Trophoblast cell (in vitro differentiated cells and primary cell): ENCODE data around the gene BRD3.

ENCODE experiments used
- DNase-seq, 2 donors: peaks; one replicate each; pipeline ENCODE4 v3.0.0-alpha.2; 2016
- H2AFZ ChIP-seq: 2 replicates; pipeline ENCODE4 v1.6.1; 2013; ENCODE audit warnings: low read length, moderate library complexity, mild to moderate bottlenecking; ENCODE audit not compliant: insufficient read depth, poor library complexity
- H2AK5ac ChIP-seq: 2 replicates; pipeline ENCODE4 v1.6.1; 2013; ENCODE audit warnings: mild to moderate bottlenecking, low read length
- H2BK120ac ChIP-seq: 2 replicates; pipeline ENCODE4 v1.6.1; 2013; ENCODE audit warnings: low read length, mild to moderate bottlenecking, moderate library complexity; ENCODE audit not compliant: insufficient read depth, poor library complexity
- H2BK12ac ChIP-seq: 2 replicates; pipeline ENCODE4 v1.6.1; 2013; ENCODE audit warnings: mild to moderate bottlenecking, low read length, moderate library complexity
- H2BK5ac ChIP-seq: 2 replicates; pipeline ENCODE4 v1.6.1; 2013; ENCODE audit warnings: low read length, low read depth, moderate library complexity, mild to moderate bottlenecking; ENCODE audit not compliant: poor library complexity
- H3K14ac ChIP-seq: 2 replicates; pipeline ENCODE4 v1.6.1; 2013; ENCODE audit warnings: mild to moderate bottlenecking, low read length
- H3K18ac ChIP-seq: 2 replicates; pipeline ENCODE4 v1.6.1; 2013; ENCODE audit warnings: mild to moderate bottlenecking, low read length
- H3K23ac ChIP-seq: 2 replicates; pipeline ENCODE4 v1.6.1; 2013; ENCODE audit warnings: low read length
- H3K27ac ChIP-seq: 2 replicates; pipeline ENCODE4 v1.5.1; 2013; ENCODE audit warnings: low read depth, mild to moderate bottlenecking, inconsistent platforms, low read length, moderate library complexity
- H3K27me3 ChIP-seq: 2 replicates; pipeline ENCODE4 v1.6.1; 2013; ENCODE audit warnings: inconsistent platforms, mild to moderate bottlenecking, low read length, moderate library complexity; ENCODE audit not compliant: insufficient read depth
- H3K36me3 ChIP-seq, 2 experiments: 1 replicate in 1 of 2; 2 replicates in 1 of 2; pipeline ENCODE4 v1.6.1; 2013; ENCODE audit warnings: low read length in 2 of 2, mild to moderate bottlenecking in 2 of 2, moderate library complexity in 1 of 2; ENCODE audit not compliant: insufficient read depth in 2 of 2, control insufficient read depth in 1 of 2
- H3K4ac ChIP-seq: 2 replicates; pipeline ENCODE4 v1.6.1; 2013; ENCODE audit warnings: low read depth, mild to moderate bottlenecking, low read length, moderate library complexity
- H3K4me1 ChIP-seq, 2 experiments: 1 replicate in 1 of 2; 2 replicates in 1 of 2; pipeline ENCODE4 v1.6.1; 2013; ENCODE audit warnings: low read length in 2 of 2, mild to moderate bottlenecking in 2 of 2, moderate library complexity in 1 of 2; ENCODE audit not compliant: insufficient read depth in 2 of 2, control insufficient read depth in 1 of 2
- H3K4me2 ChIP-seq: 2 replicates; pipeline ENCODE4 v1.6.1; 2013; ENCODE audit warnings: inconsistent platforms, mild to moderate bottlenecking, low read length, moderate library complexity
- H3K4me3 ChIP-seq: 2 replicates; pipeline ENCODE4 v1.5.1; 2013; ENCODE audit warnings: mild to moderate bottlenecking, low read depth, low read length, inconsistent platforms
- H3K79me1 ChIP-seq: one replicate; pipeline ENCODE4 v1.6.1; 2013; ENCODE audit warnings: low read length
- H3K79me2 ChIP-seq: 2 replicates; pipeline ENCODE4 v1.6.1; 2013; ENCODE audit warnings: low read length, mild to moderate bottlenecking; ENCODE audit not compliant: control insufficient read depth, insufficient read depth, poor library complexity
- H3K9ac ChIP-seq: 2 replicates; pipeline ENCODE4 v1.6.1; 2013; ENCODE audit warnings: mild to moderate bottlenecking, low read length
- H3K9me3 ChIP-seq: 2 replicates; pipeline ENCODE4 v1.6.1; 2013; ENCODE audit warnings: low read depth, mild to moderate bottlenecking, control low read depth, inconsistent platforms, low read length; ENCODE audit not compliant: insufficient read depth
- H4K12ac ChIP-seq: 2 replicates; pipeline ENCODE4 v1.6.1; 2013; ENCODE audit warnings: low read depth, mild to moderate bottlenecking, low read length, moderate library complexity
- H4K8ac ChIP-seq: 2 replicates; pipeline ENCODE4 v1.6.1; 2013; ENCODE audit warnings: low read depth, mild to moderate bottlenecking, low read length, moderate library complexity
- H4K91ac ChIP-seq: one replicate; pipeline ENCODE4 v1.6.1; 2013; ENCODE audit warnings: low read depth, mild to moderate bottlenecking, low read length, moderate library complexity
- WGBS: extraction: QIAGEN DNeasy Blood & Tissue Kit; methylation state at CpG from one replicate; pipeline ENCODE4 v1.1.7; 2013; ENCODE audit warnings: missing lambda C conversion rate; ENCODE audit not compliant: insufficient read length, insufficient coverage; ENCODE audit errors: extremely low coverage; 5-methylcytosine and 5-hydroxymethylcytosine counted together

Gene BRD3

GRCh38 chr9:134052941-134053340, 14.9 kb downstream of the BRD3 start:
- Histone ChIP-seq H4K8ac (no peak overlapping the region), H3K18ac (no peak overlapping the region), H3K9me3 (peaks cover 1% of the 10 kb centered on the region), H3K79me1 (no peaks in the 10 kb centered on the region), H2AK5ac (no peak overlapping the region), H3K4me1 (peaks cover 26 to 29% of the 10 kb centered on the region in 2 experiments), H3K14ac (no peak overlapping the region), H2BK12ac (no peak overlapping the region), H3K4ac (no peak overlapping the region), H2BK120ac (no peak overlapping the region), H2AFZ (no peak overlapping the region), H3K4me2 (no peak overlapping the region), H4K91ac (no peak overlapping the region), H4K12ac (no peak overlapping the region), H3K23ac (no peak overlapping the region), H3K27me3 (no peaks in the 10 kb centered on the region), H2BK5ac (no peak overlapping the region), H3K36me3 (peaks cover 50 to 56% of the 10 kb centered on the region in 2 experiments), H3K27ac (no peak overlapping the region), H3K79me2 (peaks cover 6% of the 10 kb centered on the region), H3K4me3 (no peak overlapping the region), H3K9ac (no peak overlapping the region)
- DNase-seq, result no peak
- no CpG with 5 or more reads among the region's 16 CpGs for WGBS

DNA sequence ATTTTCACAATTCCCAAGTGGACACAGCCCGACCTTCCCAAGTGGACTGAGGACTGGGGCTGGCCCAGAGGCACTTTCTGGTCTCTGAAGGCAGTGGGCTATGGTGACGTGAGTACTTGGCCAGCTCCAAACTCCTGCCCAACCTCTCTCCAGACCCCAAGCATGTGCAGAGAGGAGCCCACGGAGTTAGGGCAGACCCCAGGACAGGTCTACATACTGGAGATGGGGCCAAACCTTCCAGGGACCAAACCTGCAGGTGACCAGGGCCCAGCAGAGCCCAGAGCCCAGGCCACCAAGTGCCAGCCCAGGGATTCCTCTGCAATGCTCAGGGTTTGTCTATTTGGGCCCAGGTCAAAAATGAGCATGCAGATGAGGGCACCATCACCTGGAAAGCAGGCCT, 15.3 kb downstream of the BRD3 start:
- peaks cover 24 to 28% of the 10 kb centered on the region in 2 experiments for H3K4me1 ChIP-seq
- H2BK120ac ChIP-seq, result no peak overlapping the region
- no peak overlapping the region for H4K12ac ChIP-seq
- H3K36me3 ChIP-seq, result peaks cover 54 to 60% of the 10 kb centered on the region in 2 experiments
- no peak overlapping the region for H4K91ac ChIP-seq
- no peak overlapping the region for H2AK5ac ChIP-seq
- no peak for DNase-seq
- no peak overlapping the region for H3K14ac ChIP-seq
- no peak overlapping the region for H3K4me3 ChIP-seq
- WGBS, result no CpG with 5 or more reads among the region's 3 CpGs
- H3K27me3 ChIP-seq, result no peaks in the 10 kb centered on the region
- H3K4me2 ChIP-seq, result no peak overlapping the region
- no peak overlapping the region for H3K18ac ChIP-seq
- H4K8ac ChIP-seq, result no peak overlapping the region
- no peak overlapping the region for H2BK12ac ChIP-seq
- H3K27ac ChIP-seq, result no peak overlapping the region
- H3K4ac ChIP-seq, result no peak overlapping the region
- H3K79me1 ChIP-seq, result no peaks in the 10 kb centered on the region
- H3K79me2 ChIP-seq, result peaks cover 6% of the 10 kb centered on the region
- peaks cover 2% of the 10 kb centered on the region for H3K9me3 ChIP-seq
- no peak overlapping the region for H3K23ac ChIP-seq
- H3K9ac ChIP-seq, result no peak overlapping the region
- no peak overlapping the region for H2AFZ ChIP-seq
- H2BK5ac ChIP-seq, result no peak overlapping the region

DNA sequence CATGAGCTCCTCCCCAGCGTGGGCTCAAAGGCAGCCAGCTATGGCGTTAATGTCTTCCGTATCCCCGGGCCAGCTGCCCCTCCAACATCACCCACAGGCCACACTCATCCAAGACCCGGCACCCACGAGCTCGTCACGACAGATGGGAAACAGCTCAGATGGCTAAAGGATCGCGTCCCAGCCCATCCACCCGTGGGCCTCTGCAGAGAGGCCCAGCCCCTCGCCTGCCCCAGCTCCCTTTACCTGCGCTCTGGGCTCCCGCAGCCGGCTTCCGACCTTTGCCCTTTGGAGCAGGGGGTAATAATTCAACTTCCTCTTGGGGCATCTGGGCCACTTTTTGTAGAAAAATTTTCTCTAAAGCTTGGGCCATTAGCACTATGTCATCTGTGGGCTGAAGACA, 16.5 kb downstream of the BRD3 start:
- Histone ChIP-seq H2BK12ac (no peak overlapping the region), H3K9ac (no peak overlapping the region), H3K9me3 (peaks cover 2% of the 10 kb centered on the region), H3K4me3 (no peak overlapping the region), H2BK120ac (no peak overlapping the region), H3K27ac (no peak overlapping the region), H3K79me1 (no peaks in the 10 kb centered on the region), H3K4me1 (peaks cover 12 to 16% of the 10 kb centered on the region in 2 experiments), H2BK5ac (no peak overlapping the region), H4K91ac (no peak overlapping the region), H3K23ac (no peak overlapping the region), H2AFZ (no peak overlapping the region), H4K12ac (no peak overlapping the region), H3K79me2 (peaks cover 6% of the 10 kb centered on the region), H3K14ac (no peak overlapping the region), H3K27me3 (no peaks in the 10 kb centered on the region), H4K8ac (no peak overlapping the region), H3K4me2 (no peak overlapping the region), H3K36me3 (peaks cover 65 to 71% of the 10 kb centered on the region in 2 experiments), H2AK5ac (no peak overlapping the region), H3K18ac (no peak overlapping the region), H3K4ac (no peak overlapping the region)
- no peak for DNase-seq
- no CpG with 5 or more reads among the region's 16 CpGs for WGBS

- Histone ChIP-seq H4K91ac (no peak overlapping the region), H2BK5ac (no peak overlapping the region), H2AK5ac (no peak overlapping the region), H3K4me1 (peaks cover 6 to 10% of the 10 kb centered on the region in 2 experiments), H4K8ac (no peak overlapping the region), H2BK12ac (no peak overlapping the region), H3K9ac (no peak overlapping the region), H3K14ac (no peak overlapping the region), H4K12ac (no peak overlapping the region), H3K18ac (no peak overlapping the region), H3K23ac (no peak overlapping the region), H3K9me3 (peaks cover 5% of the 10 kb centered on the region), H2AFZ (no peak overlapping the region), H3K4me3 (no peak overlapping the region), H3K79me2 (peaks cover 6% of the 10 kb centered on the region), H3K36me3 (peaks cover 71 to 77% of the 10 kb centered on the region in 2 experiments), H3K27ac (no peak overlapping the region), H2BK120ac (no peak overlapping the region), H3K79me1 (no peaks in the 10 kb centered on the region), H3K4ac (no peak overlapping the region), H3K27me3 (no peaks in the 10 kb centered on the region), H3K4me2 (no peak overlapping the region)
- no peak for DNase-seq
- no CpG with 5 or more reads among the region's 14 CpGs for WGBS
Observed at GRCh38 chr9:134050726-134051125, 17.1 kb downstream of the BRD3 start.
